Measurements from ENCODE around the gene SLC17A4.

Gene SLC17A4

GRCh38 chr6:25781134-25781533 lies 26.6 kb downstream of the SLC17A4 start:
- no peak overlapping the region for H3K4me3 ChIP-seq (ENCODE audit: low read depth, low read length)
- no peak for DNase-seq (ENCODE audit: low read depth)
- TF ChIP-seq, protein P1, sequence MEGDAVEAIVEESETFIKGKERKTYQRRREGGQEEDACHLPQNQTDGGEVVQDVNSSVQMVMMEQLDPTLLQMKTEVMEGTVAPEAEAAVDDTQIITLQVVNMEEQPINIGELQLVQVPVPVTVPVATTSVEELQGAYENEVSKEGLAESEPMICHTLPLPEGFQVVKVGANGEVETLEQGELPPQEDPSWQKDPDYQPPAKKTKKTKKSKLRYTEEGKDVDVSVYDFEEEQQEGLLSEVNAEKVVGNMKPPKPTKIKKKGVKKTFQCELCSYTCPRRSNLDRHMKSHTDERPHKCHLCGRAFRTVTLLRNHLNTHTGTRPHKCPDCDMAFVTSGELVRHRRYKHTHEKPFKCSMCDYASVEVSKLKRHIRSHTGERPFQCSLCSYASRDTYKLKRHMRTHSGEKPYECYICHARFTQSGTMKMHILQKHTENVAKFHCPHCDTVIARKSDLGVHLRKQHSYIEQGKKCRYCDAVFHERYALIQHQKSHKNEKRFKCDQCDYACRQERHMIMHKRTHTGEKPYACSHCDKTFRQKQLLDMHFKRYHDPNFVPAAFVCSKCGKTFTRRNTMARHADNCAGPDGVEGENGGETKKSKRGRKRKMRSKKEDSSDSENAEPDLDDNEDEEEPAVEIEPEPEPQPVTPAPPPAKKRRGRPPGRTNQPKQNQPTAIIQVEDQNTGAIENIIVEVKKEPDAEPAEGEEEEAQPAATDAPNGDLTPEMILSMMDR (IDR thresholded peaks at IDR 0.05; ENCODE audit: insufficient read depth, low read depth, low read length, missing control alignments): no peak

DNA sequence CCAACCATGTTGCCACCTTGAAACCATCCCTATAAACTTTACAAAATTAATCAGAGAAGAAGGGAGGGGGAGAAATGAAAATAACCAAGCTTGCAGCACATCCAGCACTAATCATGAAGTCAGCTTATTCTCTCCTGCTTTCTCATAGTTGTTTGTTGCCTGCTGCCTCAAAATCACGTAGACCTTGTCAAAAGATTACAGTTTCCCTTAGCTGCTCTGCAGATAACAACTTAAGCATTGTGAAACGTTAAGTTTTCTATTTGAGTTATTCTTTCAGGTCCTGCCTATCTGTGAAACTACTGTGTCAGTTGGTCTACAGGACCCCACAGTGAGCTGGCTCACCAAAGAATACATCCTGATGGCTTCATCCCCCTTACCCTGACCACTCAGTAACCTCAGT lies 32.9 kb downstream of the SLC17A4 start:
- TF ChIP-seq, protein P1 (IDR thresholded peaks at IDR 0.05; ENCODE audit: insufficient read depth, low read depth, low read length, missing control alignments): no peak
- H3K4me3 ChIP-seq (ENCODE audit: low read depth, low read length): no peak overlapping the region
- DNase-seq (ENCODE audit: low read depth): peak; percentile 1

GRCh38 chr6:25788305-25788922 lies 33.9 kb downstream of the SLC17A4 start:
- DNase-seq (ENCODE audit: low read depth): peak; percentile 49
- TF ChIP-seq, protein P1 (IDR thresholded peaks at IDR 0.05; ENCODE audit: insufficient read depth, low read depth, low read length, missing control alignments): peak; percentile 60

DNA sequence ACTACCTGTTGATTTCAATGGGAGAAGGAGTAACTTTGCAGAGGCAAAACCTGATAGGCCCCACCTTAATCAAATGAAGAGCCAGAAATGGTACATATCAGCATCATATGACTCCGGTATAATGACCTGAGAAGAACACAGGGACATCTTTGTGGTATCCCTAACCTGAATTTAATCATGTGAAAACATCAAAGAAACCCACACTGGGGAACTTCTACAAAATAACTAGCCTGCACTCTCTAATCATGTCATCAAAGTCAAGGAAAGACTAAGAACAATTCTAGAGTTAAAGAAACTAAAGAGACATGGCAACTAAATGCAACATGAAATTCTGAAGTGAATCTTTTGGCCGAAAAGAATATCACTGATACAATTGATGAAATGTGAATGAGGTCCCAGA lies 34.9 kb downstream of the SLC17A4 start:
- no peak for DNase-seq (ENCODE audit: low read depth)
- H3K4me3 ChIP-seq (ENCODE audit: low read depth, low read length): no peak overlapping the region
- TF ChIP-seq, protein P1 (IDR thresholded peaks at IDR 0.05; ENCODE audit: insufficient read depth, low read depth, low read length, missing control alignments): no peak

More at GRCh38 chr6:25788305-25788922, 33.9 kb downstream of the SLC17A4 start:
- no peak overlapping the region for H3K4me3 ChIP-seq (ENCODE audit: low read depth, low read length)

DNA sequence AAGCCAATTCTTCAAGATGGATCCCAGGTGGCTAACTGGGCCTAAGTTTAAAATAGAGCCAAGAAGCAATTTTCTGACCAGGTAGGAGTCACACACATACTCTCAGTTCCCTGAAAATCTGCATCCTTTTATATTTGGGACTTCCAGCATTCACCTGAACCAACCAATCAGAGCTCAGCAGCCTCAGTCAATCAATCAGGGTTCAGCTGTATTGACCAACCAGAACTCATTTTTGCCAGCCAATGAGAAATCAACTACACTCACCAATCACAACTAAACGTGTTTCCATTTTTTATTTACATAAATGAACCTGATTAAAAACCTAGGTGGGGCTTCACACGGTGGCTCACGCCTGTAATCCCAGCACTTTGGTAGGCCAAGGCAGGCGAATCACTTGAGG lies 37.5 kb downstream of the SLC17A4 start:
- no peak for DNase-seq (ENCODE audit: low read depth)
- no peak overlapping the region for H3K4me3 ChIP-seq (ENCODE audit: low read depth, low read length)
- TF ChIP-seq, protein P1 (IDR thresholded peaks at IDR 0.05; ENCODE audit: insufficient read depth, low read depth, low read length, missing control alignments): no peak

DNA sequence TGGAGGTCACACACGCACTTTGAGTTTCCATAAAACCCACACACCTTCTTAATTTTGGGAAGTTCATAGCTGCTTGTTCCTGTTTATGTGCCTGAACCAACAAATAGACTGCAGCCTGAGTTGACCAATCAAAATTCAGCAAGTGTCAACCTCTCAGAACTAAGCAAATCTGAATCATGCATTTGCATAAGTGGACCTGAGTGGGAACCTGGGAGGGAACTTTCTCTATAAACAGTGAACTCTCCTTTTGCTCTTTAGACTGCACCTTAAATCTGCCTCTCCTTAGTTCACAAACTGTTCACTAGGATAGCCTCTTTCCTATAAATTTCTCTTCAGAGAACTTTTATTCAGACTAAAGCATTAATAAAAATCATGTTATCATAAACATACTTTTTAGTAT lies 39.4 kb downstream of the SLC17A4 start:
- TF ChIP-seq, protein P1 (IDR thresholded peaks at IDR 0.05; ENCODE audit: insufficient read depth, low read depth, low read length, missing control alignments): no peak
- no peak overlapping the region for H3K4me3 ChIP-seq (ENCODE audit: low read depth, low read length)
- no peak for DNase-seq (ENCODE audit: low read depth)

DNA sequence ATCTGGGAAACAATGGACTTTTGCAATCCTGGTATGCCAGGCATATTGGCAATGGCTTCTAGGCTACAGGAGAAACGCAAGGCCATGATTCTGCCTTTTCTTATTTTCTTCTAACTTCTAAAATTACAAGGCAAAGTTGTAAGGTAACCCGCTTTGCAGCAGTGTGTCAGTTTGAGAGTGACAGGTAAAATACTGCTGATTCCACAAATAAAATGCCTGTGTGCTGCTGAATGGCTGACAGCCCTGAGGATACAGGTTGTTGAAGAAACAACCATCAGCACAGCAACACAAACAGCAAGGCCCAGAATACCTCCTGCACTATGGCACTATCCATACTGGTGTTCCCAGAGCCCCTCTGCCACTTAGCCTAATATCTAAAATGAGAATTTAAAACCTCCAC lies 40.2 kb downstream of the SLC17A4 start:
- no peak for DNase-seq (ENCODE audit: low read depth)
- H3K4me3 ChIP-seq (ENCODE audit: low read depth, low read length): no peak overlapping the region
- TF ChIP-seq, protein P1 (IDR thresholded peaks at IDR 0.05; ENCODE audit: insufficient read depth, low read depth, low read length, missing control alignments): no peak

Measured in GM12865 (cell line).